ENCODE data around the gene COBL.

DNA sequence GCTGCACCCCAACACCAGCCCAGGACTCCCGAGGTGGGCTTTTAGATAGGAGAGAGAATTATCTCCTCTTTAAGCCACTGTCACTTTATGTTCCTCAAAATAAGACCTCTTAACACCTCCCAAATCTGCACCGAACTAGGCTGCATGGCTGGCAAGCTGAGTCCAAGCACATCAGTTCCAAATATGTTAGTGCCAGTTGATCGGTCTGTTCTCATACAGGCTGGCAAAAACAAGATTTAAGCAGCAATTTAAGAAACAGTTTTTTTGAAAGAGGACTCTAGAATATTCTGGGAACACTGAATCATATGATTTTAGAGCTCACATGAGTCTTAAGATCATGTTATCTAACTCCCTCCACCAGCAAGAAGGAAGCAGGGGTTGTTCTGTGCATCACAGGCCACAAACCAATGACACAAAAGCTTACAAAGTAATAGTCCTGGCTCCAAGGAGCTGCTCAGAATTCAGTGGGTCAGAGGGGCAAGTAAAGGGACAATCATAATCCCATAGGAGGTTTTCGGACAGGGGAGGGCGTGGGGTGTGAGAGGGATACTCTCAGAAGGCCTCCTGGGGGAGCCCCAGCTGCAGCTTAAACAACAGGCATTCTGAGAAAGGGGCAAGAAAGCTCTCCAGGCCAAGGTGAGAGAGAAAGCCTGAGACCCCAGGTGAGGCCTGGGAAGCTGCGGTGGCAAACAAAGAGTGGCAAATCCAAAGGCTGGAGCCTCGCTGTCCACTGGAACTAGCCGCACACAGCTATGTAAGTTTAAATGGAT is 7.1 kb downstream of the COBL start:
- TF ChIP-seq POLR2AphosphoS5 (IDR thresholded peaks at IDR 0.05; ENCODE audit: low read depth, low read length) (no peak), POLR2A (IDR thresholded peaks at IDR 0.05; ENCODE audit: low read depth, low read length) (no peak), POU2F2 (IDR thresholded peaks at IDR 0.05; ENCODE audit: low read depth, low read length) (no peak), TAF1 (IDR thresholded peaks at IDR 0.05; ENCODE audit: low read depth, low read length) (no peak)
